ENCODE data around the gene DNAJC3. TPM values are rescaled to one million over a fixed set of nuclear protein-coding genes. Genes with fewer than 3 reads are reported as not detected.

The DNAJC3 gene
- total RNA-seq, 1 experiment from 2014 or later: 113 TPM

GRCh38 chr13:95647321-95647720 lies 29.6 kb upstream of the DNAJC3 start:
- Mint-ChIP-seq H3K9me3 (ENCODE audit: unreplicated experiment) (no peaks in the 10 kb centered on the region), H3K27me3 (ENCODE audit: insufficient read depth, unreplicated experiment) (no peaks in the 10 kb centered on the region), H3K4me1 (ENCODE audit: insufficient read depth, unreplicated experiment) (peaks cover 5% of the 10 kb centered on the region), H3K27ac (ENCODE audit: low read depth, unreplicated experiment) (no peak overlapping the region), H3K4me3 (ENCODE audit: unreplicated experiment) (no peak overlapping the region), H3K36me3 (ENCODE audit: insufficient read depth, unreplicated experiment) (no peaks in the 10 kb centered on the region)
- intact Hi-C loops (cut with micrococcal nuclease): no loop called here
- POLR2A ChIA-PET: interaction anchor here (0.7 kb wide), 1 partner anchor 29 kb away, joined by 3 read pairs; the partner anchor contains the start of gene DNAJC3
- no TSS peak for BruUV-seq (replicated peaks)
- DNase-seq (ENCODE audit: unreplicated experiment): no peak
- TF ChIP-seq CTCF (IDR thresholded peaks at IDR 0.05; ENCODE audit: unreplicated experiment): no peak
- CTCF ChIA-PET: interaction anchor here (0.7 to 3.4 kb wide), 4 partner anchors 13 to 111 kb away, joined by 3 to 18 read pairs (median 8); no protein-coding TSS in a partner anchor

- no peak overlapping the region for H3K4me3 Mint-ChIP-seq (ENCODE audit: unreplicated experiment)
- DNase-seq (ENCODE audit: unreplicated experiment): no peak
- peaks cover 8% of the 10 kb centered on the region for H3K9me3 Mint-ChIP-seq (ENCODE audit: unreplicated experiment)
- H3K36me3 Mint-ChIP-seq (ENCODE audit: insufficient read depth, unreplicated experiment): no peaks in the 10 kb centered on the region
- POLR2A ChIA-PET: no interaction called here
- intact Hi-C loops (cut with micrococcal nuclease): no loop called here
- H3K4me1 Mint-ChIP-seq (ENCODE audit: insufficient read depth, unreplicated experiment): no peaks in the 10 kb centered on the region
- CTCF ChIA-PET: interaction anchor here (0.6 to 3.4 kb wide), 3 partner anchors 10 to 158 kb away, joined by 3 to 18 read pairs (median 3); no protein-coding TSS in a partner anchor
- TF ChIP-seq CTCF (IDR thresholded peaks at IDR 0.05; ENCODE audit: unreplicated experiment): no peak
- no peak overlapping the region for H3K27ac Mint-ChIP-seq (ENCODE audit: low read depth, unreplicated experiment)
- no TSS peak for BruUV-seq (replicated peaks)
- no peaks in the 10 kb centered on the region for H3K27me3 Mint-ChIP-seq (ENCODE audit: insufficient read depth, unreplicated experiment)
These were observed 26.2 kb upstream of the DNAJC3 start for GRCh38 chr13:95650696-95651095.

GRCh38 chr13:95652244-95652764 lies 24.6 kb upstream of the DNAJC3 start:
- Mint-ChIP-seq H3K27ac (ENCODE audit: low read depth, unreplicated experiment) (no peak overlapping the region), H3K9me3 (ENCODE audit: unreplicated experiment) (peaks cover 8% of the 10 kb centered on the region), H3K27me3 (ENCODE audit: insufficient read depth, unreplicated experiment) (no peaks in the 10 kb centered on the region), H3K4me3 (ENCODE audit: unreplicated experiment) (no peak overlapping the region), H3K4me1 (ENCODE audit: insufficient read depth, unreplicated experiment) (no peaks in the 10 kb centered on the region), H3K36me3 (ENCODE audit: insufficient read depth, unreplicated experiment) (no peaks in the 10 kb centered on the region)
- no peak for DNase-seq (ENCODE audit: unreplicated experiment)
- no TSS peak for BruUV-seq (replicated peaks)
- no peak for TF ChIP-seq CTCF (IDR thresholded peaks at IDR 0.05; ENCODE audit: unreplicated experiment)
- intact Hi-C loops (cut with micrococcal nuclease): no loop called here
- ChIA-PET CTCF (interaction anchor here (0.7 to 1.3 kb wide), 2 partner anchors 11 to 116 kb away, joined by 3 to 8 read pairs; no protein-coding TSS in a partner anchor), POLR2A (interaction anchor here (0.6 kb wide), 1 partner anchor 45 kb away, joined by 3 read pairs; no protein-coding TSS in a partner anchor)

- Mint-ChIP-seq H3K4me3 (ENCODE audit: unreplicated experiment) (no peak overlapping the region), H3K27me3 (ENCODE audit: insufficient read depth, unreplicated experiment) (no peaks in the 10 kb centered on the region), H3K27ac (ENCODE audit: low read depth, unreplicated experiment) (no peak overlapping the region), H3K36me3 (ENCODE audit: insufficient read depth, unreplicated experiment) (no peaks in the 10 kb centered on the region), H3K4me1 (ENCODE audit: insufficient read depth, unreplicated experiment) (no peaks in the 10 kb centered on the region), H3K9me3 (ENCODE audit: unreplicated experiment) (peaks cover 8% of the 10 kb centered on the region)
- TF ChIP-seq CTCF (IDR thresholded peaks at IDR 0.05; ENCODE audit: unreplicated experiment): no peak
- no peak for DNase-seq (ENCODE audit: unreplicated experiment)
- no TSS peak for BruUV-seq (replicated peaks)
- POLR2A ChIA-PET: interaction anchor here (0.6 kb wide), 1 partner anchor 46 kb away, joined by 3 read pairs; no protein-coding TSS in a partner anchor
- CTCF ChIA-PET: interaction anchor here (0.7 to 1.3 kb wide), 2 partner anchors 11 to 116 kb away, joined by 3 to 8 read pairs; no protein-coding TSS in a partner anchor
- intact Hi-C loops (cut with micrococcal nuclease): no loop called here
These were observed 24.1 kb upstream of the DNAJC3 start for GRCh38 chr13:95652821-95653220.
